Stimulated activated CD4-positive, alpha-beta T cell treated with anti-CD3 and anti-CD28 coated beads, Interleukin-1b, Interleukin-23, amount 100 ng/mL, for 48 hours (primary cell): ENCODE results near the gene AUTS2.

ENCODE experiments used
- DNase-seq: peaks from one replicate; pipeline ENCODE4 v3.0.0-alpha.2; 2020

AUTS2 gene

GRCh38 chr7:69600710-69601519 is 2.6 kb downstream of the AUTS2 start:
- DNase-seq, result no peak

DNA sequence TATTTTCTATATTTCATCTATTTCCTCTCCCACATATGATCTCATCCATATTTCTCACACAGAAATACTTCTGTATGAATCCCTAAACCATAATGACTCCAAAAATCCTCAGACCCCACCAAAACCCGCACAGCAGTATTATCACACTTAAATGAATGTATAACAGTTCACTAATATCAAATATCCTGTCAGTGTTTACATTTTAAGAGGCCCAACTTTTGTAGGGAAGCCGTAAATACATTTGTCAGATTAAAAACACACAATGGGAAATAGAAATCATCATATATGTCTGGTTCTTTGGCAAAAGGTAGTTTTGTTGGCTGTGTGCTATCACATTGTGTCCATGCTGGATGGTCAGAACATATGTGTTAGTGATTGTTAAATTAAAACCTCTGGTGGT is 4.2 kb downstream of the AUTS2 start:
- no peak for DNase-seq

GRCh38 chr7:69603351-69603750 is 5.1 kb downstream of the AUTS2 start:
- no peak for DNase-seq

- DNase-seq, result no peak
Observed at GRCh38 chr7:69603937-69604494, 5.7 kb downstream of the AUTS2 start.

- no peak for DNase-seq
Observed at GRCh38 chr7:69605070-69605469, 6.8 kb downstream of the AUTS2 start.

DNA sequence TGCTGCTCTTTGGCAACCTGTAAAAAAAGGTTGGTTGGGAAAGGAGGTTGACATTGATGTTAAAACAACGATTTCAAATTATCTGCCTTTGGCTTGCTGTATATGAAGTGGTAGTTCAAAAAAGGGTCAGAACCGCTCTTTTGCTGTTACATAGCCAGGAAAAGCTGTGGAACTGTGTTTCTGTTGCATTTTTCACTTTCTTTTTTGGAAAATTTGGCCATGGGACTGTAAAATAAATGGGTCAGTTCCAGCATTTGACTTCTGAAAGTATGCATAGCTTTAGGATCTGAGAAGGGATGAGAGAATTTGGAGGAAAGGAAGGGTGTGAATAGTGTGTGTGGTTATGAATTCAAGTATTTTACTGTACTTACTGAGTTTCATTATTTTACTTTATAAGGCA is 7.3 kb downstream of the AUTS2 start:
- DNase-seq, result no peak

DNA sequence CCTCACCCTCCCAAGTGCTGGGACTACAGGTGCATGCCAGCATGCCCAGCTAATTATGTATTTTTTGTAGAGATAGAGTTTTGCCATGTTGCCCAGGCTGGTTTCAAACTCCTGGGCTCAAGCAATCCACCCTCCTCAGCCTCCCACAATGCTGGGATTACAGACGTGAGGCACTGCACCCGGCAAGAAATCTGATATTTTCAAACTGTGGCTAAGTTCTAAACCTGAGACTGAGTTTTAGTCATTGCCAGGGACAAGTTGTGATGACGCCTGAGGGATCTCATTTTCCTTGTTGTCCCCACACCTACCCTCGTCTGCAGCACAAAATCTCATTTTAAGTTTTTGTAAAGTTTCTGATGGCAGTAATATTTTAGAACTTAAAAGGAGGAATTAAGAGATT is 9.8 kb downstream of the AUTS2 start:
- DNase-seq, result no peak

- no peak for DNase-seq
Observed at GRCh38 chr7:69608878-69609277, 10.6 kb downstream of the AUTS2 start.

DNA sequence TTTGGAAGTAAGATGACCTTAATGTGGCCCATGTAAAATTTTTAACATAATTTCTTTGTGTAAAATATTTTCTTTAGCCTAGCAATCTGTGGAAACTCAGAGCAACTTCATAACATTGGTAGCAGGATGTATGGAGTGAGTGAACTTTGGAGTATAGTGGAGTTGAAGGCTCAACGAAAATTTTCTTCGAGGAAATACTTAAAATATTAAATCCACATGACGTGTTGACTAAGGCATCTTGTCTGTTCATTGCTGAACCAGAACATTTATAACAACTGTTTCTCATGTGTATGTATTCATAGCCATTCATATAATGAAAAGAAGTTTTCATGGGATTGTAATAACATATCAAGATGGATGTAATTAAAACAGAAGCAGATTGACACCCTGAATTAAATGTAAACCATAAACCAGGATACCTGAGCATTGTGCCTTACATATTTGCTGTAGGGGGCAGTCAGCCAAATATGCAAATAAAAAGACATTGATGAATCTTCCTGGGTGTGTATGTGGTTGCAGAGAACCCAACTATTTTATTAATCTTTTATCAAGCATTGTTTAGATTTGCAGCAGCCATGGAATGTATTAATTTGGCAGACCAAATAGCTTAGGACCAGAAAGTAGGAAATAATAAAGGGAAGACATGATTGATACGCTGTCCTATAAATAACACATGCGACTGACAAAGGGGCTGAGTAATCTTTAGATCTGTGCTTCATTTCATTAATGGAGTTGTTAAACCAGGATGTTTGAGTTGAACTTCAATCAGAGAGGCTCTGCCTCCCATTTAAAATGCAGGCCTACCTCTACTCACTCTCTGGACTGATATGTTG is 11.5 kb downstream of the AUTS2 start:
- DNase-seq, result no peak

GRCh38 chr7:69610374-69611084 is 12.3 kb downstream of the AUTS2 start:
- no peak for DNase-seq

DNA sequence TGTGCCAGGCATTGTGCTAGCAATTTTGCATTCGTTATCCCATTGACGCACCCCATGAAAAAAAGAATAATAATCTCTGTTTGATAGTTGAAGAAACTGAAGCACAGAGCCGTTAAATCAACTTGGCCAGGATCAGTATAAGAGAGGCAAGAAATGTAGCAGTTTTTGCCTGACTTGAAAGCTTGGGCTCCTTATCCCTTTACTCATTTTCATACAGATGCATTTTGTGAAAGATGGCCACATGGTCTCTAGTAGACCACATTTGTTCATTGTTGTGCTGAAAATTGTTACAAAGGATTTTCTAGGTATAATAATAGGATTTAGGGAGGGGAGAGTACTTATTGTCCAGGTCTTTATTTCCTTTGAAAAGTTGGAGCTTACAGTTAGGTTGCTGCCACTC is 14.7 kb downstream of the AUTS2 start:
- DNase-seq, result no peak

- DNase-seq, result no peak
Observed at GRCh38 chr7:69613846-69614245, 15.6 kb downstream of the AUTS2 start.

GRCh38 chr7:69615685-69616084 is 17.4 kb downstream of the AUTS2 start:
- DNase-seq, result no peak

- no peak for DNase-seq
Observed at GRCh38 chr7:69617364-69617763, 19.1 kb downstream of the AUTS2 start.

GRCh38 chr7:69619054-69619453 is 20.8 kb downstream of the AUTS2 start:
- DNase-seq, result no peak

GRCh38 chr7:69619635-69620034 is 21.4 kb downstream of the AUTS2 start:
- no peak for DNase-seq

- no peak for DNase-seq
Observed at GRCh38 chr7:69620063-69620462, 21.8 kb downstream of the AUTS2 start.

DNA sequence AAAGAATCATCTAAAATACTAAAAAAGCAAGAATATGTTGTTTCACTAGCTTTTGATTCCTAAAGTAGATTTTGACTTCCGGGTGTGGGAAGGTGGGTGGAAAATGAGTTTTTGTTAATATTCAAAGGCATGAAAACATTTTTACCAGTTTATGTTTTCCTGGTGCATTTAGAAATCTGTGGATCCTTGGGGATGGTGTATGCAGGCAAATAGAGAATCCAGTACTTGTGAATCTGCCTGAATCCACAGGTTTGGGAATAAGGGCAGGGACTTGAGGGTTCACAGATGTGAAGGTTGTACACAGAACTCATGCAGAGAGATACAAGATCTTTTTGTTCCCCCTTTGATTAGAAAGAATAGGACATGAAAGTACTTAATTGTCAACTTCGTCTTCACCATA is 22.4 kb downstream of the AUTS2 start:
- no peak for DNase-seq

GRCh38 chr7:69622014-69622835 is 23.9 kb downstream of the AUTS2 start:
- no peak for DNase-seq

DNA sequence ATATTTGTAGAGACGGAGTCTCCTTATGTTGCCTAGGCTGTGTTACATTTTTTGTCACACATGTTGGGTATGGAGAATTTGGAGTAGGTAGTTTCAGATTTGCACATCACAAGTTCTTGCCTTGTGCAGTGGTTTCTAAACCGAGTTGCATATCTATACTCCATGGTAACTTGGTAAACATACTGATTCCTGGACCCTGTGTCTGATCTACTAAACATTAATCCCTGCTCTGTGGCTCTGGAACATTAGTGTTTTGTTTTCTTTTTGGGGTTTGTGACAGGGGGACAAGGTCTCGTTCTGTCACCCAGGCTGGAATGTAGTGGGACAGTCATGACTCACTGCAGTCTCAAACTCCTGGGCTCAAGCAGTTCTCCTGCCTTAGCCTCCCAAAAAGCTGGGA is 24.7 kb downstream of the AUTS2 start:
- no peak for DNase-seq

GRCh38 chr7:69624435-69625230 is 26.4 kb downstream of the AUTS2 start:
- DNase-seq, result no peak

DNA sequence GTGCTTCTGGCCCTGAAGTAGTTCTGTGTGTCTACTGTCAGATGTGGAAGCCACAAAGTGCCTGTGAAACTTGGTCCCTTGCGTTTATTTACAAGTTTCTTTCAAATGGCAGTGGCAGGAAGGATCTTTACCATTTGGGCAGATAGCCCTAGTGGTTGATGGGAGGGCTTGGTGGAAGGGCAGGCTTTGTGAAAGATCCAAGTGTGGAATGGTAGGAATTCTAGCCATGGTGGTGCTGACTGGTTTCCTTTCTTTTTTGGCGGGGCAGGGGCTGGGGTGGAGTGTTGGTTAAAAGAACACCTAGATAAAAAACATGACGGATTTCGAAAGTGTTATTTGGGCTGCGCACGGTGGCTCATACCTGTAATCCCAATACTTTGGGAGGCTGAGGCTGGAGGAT is 27.0 kb downstream of the AUTS2 start:
- DNase-seq, result no peak
